HepG2 (cell line): ENCODE data around the gene LMAN2L. TPM values are rescaled to one million over a fixed set of nuclear protein-coding genes. Genes with fewer than 3 reads are reported as not detected.

Experiments
- KDM5B ChIP-seq: sonication (generic); formaldehyde crosslinking; IDR thresholded peaks from 2 replicates; pipeline ENCODE4 v1.4.0; 2020; ENCODE audit warnings: missing genetic modification reagents, mild to moderate bottlenecking, borderline replicate concordance
- ZNF24 ChIP-seq: fragments of 450-650 bp; IDR thresholded peaks from 2 replicates; pipeline ENCODE4 v1.6.1; 2017; ENCODE audit warnings: antibody characterized with exemption, mild to moderate bottlenecking
- ZNF484 ChIP-seq: sonication (generic); formaldehyde crosslinking; IDR thresholded peaks from 2 replicates; pipeline ENCODE4 v1.5.1; 2020; ENCODE audit warnings: mild to moderate bottlenecking, low read depth, missing genetic modification reagents, borderline replicate concordance
- ZNF776 ChIP-seq: sonication (generic); formaldehyde crosslinking; IDR thresholded peaks from 2 replicates; pipeline ENCODE4 v1.4.0; 2020; ENCODE audit warnings: mild to moderate bottlenecking, missing genetic modification reagents
- ZNF83 ChIP-seq: sonication (generic); formaldehyde crosslinking; IDR thresholded peaks from 2 replicates; pipeline ENCODE4 v1.4.0; 2020; ENCODE audit warnings: missing genetic modification reagents, mild to moderate bottlenecking, borderline replicate concordance
- polyA plus RNA-seq, 8 experiments: library from polyadenylated mRNA; depleted of rRNA in 3 of 8; stranded (reverse) in 7 of 8; unstranded in 1 of 8; fragments of >200 nt; fragmentation: Illumina TruSeq in 4 of 8; extraction: Trizol in 4 of 8; gene quantifications; 2 replicates each; pipeline versions ENCODE4 v1.2.1 to v1.2.3, GENCODE V29; 2011 to 2016; ENCODE audit warnings: low read depth in 4 of 8, missing spikeins in 1 of 8, mixed read lengths in 1 of 8; ENCODE audit not compliant: insufficient read depth in 1 of 8
- total RNA-seq, 5 experiments: library from RNA; depleted of rRNA; stranded (reverse); fragments of >200 nt; fragmentation: Illumina TruSeq; extraction: Trizol; gene quantifications; 2 replicates each; pipeline ENCODE4 v1.2.3, GENCODE V29; 2016; ENCODE audit warnings: low read depth in 1 of 5
- TF ChIP-seq, protein P1 (sequence below): sonication (generic); formaldehyde crosslinking; IDR thresholded peaks from 2 replicates; pipeline ENCODE4 v1.4.0; 2020; ENCODE audit warnings: missing genetic modification reagents
- TF ChIP-seq, protein P2 (sequence below): sonication (generic); formaldehyde crosslinking; IDR thresholded peaks from 2 replicates; pipeline ENCODE4 v1.4.0; 2020; ENCODE audit warnings: missing genetic modification reagents, mild to moderate bottlenecking, borderline replicate concordance
- TF ChIP-seq, protein P3 (sequence below): sonication (generic); formaldehyde crosslinking; IDR thresholded peaks from 2 replicates; pipeline ENCODE4 v1.4.0; 2020; ENCODE audit warnings: missing genetic modification reagents
- TF ChIP-seq, protein P4 (sequence below): sonication (generic); formaldehyde crosslinking; IDR thresholded peaks from 2 replicates; pipeline ENCODE4 v1.8.0; 2022; ENCODE audit warnings: missing genetic modification reagents, mild to moderate bottlenecking, moderate library complexity, borderline replicate concordance

Gene LMAN2L
- total and polyA plus RNA-seq, 2 of the 13 experiments (the other 11 are each of a cell fraction or from before 2014, with no cell fraction given) = 39.1 to 57.9 TPM

DNA sequence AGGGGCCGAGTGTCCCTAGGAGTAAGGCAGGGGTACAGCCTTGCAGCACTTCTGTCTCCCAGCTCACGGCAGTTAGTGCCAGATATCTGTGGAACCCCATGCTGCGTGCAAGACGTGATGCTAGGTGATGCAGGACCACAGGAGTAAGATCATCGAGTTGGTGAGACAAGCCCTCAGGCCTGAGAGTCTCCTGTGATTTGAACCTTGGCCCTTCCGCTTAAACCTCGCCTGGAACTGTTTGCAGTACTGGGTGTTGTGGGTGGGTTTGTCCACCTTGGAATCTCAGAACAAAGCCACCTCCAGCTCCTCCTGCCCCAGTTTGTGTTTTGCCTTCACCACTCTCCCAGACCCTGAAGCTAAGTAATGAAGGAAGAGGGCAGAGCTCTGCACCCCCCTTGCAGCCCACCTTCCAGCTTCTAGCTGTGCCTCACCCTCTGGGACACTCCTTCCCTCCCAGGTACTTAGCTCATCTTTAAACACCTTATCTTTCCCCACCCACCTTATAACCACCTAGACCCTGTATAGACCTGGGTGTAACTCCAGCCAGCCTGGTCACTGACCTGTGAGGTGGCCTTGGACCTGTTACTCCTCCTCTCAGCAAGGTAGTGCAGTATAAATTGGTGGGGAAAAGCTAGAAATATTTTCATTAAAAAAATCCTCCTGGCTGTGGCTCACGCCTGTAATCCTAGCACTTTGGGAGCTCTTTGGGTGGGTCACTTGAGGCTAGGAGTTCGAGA, 27.4 kb upstream of the LMAN2L start (continued):
- TF ChIP-seq, protein P1, sequence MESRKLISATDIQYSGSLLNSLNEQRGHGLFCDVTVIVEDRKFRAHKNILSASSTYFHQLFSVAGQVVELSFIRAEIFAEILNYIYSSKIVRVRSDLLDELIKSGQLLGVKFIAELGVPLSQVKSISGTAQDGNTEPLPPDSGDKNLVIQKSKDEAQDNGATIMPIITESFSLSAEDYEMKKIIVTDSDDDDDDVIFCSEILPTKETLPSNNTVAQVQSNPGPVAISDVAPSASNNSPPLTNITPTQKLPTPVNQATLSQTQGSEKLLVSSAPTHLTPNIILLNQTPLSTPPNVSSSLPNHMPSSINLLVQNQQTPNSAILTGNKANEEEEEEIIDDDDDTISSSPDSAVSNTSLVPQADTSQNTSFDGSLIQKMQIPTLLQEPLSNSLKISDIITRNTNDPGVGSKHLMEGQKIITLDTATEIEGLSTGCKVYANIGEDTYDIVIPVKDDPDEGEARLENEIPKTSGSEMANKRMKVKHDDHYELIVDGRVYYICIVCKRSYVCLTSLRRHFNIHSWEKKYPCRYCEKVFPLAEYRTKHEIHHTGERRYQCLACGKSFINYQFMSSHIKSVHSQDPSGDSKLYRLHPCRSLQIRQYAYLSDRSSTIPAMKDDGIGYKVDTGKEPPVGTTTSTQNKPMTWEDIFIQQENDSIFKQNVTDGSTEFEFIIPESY = no peak
- TF ChIP-seq, protein P2, sequence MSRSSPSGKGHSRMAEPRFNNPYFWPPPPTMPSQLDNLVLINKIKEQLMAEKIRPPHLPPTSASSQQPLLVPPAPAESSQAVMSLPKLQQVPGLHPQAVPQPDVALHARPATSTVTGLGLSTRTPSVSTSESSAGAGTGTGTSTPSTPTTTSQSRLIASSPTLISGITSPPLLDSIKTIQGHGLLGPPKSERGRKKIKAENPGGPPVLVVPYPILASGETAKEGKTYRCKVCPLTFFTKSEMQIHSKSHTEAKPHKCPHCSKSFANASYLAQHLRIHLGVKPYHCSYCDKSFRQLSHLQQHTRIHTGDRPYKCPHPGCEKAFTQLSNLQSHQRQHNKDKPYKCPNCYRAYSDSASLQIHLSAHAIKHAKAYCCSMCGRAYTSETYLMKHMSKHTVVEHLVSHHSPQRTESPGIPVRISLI (CRISPR knock-in tag) = no peak
- TF ChIP-seq ZNF24 = no peak
- TF ChIP-seq KDM5B (CRISPR knock-in tag) = peak; percentile 39; the same call in 1 of the 2 replicates
- TF ChIP-seq ZNF83 (CRISPR knock-in tag) = no peak
- TF ChIP-seq ZNF776 = 0 out of 2 replicates have a peak, but pooled peaks have one; percentile 22
- TF ChIP-seq, protein P3, sequence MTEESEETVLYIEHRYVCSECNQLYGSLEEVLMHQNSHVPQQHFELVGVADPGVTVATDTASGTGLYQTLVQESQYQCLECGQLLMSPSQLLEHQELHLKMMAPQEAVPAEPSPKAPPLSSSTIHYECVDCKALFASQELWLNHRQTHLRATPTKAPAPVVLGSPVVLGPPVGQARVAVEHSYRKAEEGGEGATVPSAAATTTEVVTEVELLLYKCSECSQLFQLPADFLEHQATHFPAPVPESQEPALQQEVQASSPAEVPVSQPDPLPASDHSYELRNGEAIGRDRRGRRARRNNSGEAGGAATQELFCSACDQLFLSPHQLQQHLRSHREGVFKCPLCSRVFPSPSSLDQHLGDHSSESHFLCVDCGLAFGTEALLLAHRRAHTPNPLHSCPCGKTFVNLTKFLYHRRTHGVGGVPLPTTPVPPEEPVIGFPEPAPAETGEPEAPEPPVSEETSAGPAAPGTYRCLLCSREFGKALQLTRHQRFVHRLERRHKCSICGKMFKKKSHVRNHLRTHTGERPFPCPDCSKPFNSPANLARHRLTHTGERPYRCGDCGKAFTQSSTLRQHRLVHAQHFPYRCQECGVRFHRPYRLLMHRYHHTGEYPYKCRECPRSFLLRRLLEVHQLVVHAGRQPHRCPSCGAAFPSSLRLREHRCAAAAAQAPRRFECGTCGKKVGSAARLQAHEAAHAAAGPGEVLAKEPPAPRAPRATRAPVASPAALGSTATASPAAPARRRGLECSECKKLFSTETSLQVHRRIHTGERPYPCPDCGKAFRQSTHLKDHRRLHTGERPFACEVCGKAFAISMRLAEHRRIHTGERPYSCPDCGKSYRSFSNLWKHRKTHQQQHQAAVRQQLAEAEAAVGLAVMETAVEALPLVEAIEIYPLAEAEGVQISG = 0 out of 2 replicates have a peak, but pooled peaks have one; percentile 31
- no peak for TF ChIP-seq ZNF484
- TF ChIP-seq, protein P4, sequence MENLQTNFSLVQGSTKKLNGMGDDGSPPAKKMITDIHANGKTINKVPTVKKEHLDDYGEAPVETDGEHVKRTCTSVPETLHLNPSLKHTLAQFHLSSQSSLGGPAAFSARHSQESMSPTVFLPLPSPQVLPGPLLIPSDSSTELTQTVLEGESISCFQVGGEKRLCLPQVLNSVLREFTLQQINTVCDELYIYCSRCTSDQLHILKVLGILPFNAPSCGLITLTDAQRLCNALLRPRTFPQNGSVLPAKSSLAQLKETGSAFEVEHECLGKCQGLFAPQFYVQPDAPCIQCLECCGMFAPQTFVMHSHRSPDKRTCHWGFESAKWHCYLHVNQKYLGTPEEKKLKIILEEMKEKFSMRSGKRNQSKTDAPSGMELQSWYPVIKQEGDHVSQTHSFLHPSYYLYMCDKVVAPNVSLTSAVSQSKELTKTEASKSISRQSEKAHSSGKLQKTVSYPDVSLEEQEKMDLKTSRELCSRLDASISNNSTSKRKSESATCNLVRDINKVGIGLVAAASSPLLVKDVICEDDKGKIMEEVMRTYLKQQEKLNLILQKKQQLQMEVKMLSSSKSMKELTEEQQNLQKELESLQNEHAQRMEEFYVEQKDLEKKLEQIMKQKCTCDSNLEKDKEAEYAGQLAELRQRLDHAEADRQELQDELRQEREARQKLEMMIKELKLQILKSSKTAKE (CRISPR knock-in tag) = no peak
